ENCODE data around the gene GPR143. TPM values are rescaled to one million over a fixed set of nuclear protein-coding genes. Genes with fewer than 3 reads are reported as not detected.

GPR143 gene
- total and polyA plus RNA-seq, 4 donors, result 0.77 to 2.7 (median 1.5) TPM

DNA sequence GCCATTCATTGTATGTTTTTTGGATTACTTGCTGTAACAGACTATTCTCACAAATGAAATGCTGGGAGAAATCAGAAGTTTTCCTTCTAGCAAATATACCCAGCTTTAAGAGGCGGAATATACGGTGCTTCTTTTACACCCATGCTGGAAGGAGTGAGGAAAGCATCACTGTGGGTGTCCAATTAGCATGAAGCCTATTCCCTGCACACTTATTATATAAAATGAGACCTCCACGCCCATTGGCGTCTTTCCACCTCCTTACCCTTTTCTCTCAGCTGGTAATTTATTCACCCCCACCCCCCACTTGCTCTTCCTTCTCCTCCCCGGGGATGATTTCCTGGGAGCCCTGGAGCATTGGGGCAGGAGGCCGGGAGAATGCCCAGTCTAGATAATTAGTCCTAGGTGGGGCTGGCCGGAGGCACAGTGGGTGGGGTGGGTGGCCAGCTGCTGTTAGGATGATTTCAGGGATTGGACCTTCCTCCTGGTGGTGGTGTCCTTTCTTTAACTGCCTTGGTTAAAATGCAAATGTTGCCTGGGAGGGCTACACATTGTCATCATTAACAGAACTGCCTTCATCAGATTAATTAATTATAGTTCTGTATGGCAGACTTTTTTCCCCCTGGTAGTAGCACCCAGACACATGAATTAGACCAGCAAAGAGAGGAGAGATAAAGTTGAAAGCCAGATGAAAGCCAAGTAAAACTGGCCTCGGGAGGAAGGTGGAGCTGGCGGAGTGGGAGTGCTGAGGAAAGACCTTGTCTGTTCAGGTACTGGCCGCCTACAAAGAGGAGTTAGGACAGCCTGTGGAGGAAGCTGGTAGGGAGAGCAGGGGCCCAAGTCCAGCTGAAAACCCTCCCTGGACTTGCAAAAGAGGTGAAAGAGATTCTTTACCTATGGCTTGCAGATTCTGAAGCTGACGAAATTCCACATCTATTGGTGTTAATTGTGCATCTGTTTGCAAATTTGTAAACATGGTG is 32.0 kb upstream of the GPR143 start:
- ATAC-seq (ENCODE audit: insufficient read depth, low FRiP score), result no peak
- TF ChIP-seq, protein P1, sequence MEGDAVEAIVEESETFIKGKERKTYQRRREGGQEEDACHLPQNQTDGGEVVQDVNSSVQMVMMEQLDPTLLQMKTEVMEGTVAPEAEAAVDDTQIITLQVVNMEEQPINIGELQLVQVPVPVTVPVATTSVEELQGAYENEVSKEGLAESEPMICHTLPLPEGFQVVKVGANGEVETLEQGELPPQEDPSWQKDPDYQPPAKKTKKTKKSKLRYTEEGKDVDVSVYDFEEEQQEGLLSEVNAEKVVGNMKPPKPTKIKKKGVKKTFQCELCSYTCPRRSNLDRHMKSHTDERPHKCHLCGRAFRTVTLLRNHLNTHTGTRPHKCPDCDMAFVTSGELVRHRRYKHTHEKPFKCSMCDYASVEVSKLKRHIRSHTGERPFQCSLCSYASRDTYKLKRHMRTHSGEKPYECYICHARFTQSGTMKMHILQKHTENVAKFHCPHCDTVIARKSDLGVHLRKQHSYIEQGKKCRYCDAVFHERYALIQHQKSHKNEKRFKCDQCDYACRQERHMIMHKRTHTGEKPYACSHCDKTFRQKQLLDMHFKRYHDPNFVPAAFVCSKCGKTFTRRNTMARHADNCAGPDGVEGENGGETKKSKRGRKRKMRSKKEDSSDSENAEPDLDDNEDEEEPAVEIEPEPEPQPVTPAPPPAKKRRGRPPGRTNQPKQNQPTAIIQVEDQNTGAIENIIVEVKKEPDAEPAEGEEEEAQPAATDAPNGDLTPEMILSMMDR (IDR thresholded peaks at IDR 0.05; ENCODE audit: control extremely low read depth, extremely low read depth), result no peak
- Histone ChIP-seq H3K4me3 (no peak overlapping the region), H3K27me3 (ENCODE audit: control insufficient read depth in 3 of 3, insufficient read depth in 3 of 3, low read length in 2 of 3) (peaks cover 0 to 2% (median 2%) of the 10 kb centered on the region in 3 donors), H3K9ac (ENCODE audit: insufficient read depth in 1 of 2, low read length in 2 of 2) (no peak overlapping the region), H3K27ac (ENCODE audit: low read depth in 1 of 2, low read length in 1 of 2) (no peak overlapping the region), H3K9me3 (ENCODE audit: control insufficient read depth in 4 of 4, insufficient read depth in 3 of 4, low read length in 3 of 4) (peaks cover 0 to 19% (median 10%) of the 10 kb centered on the region in 4 donors), H3K36me3 (ENCODE audit: control insufficient read depth in 4 of 4, insufficient read depth in 4 of 4, low read length in 4 of 4) (no peaks in the 10 kb centered on the region), H3K4me1 (ENCODE audit: control insufficient read depth in 5 of 5, insufficient read depth in 5 of 5, low read length in 5 of 5) (peaks cover 0 to 7% (median 0%) of the 10 kb centered on the region in 5 donors)
- no peak for DNase-seq
- WGBS, 2 donors, result 70 to 75% methylated on average over 11 of the region's 11 CpGs

GRCh38 chrX:9794495-9794894 is 28.8 kb upstream of the GPR143 start:
- no peak overlapping the region for H3K4me3 ChIP-seq
- TF ChIP-seq, protein P1 (IDR thresholded peaks at IDR 0.05; ENCODE audit: control extremely low read depth, extremely low read depth), result no peak
- ATAC-seq (ENCODE audit: insufficient read depth, low FRiP score) (no peak), DNase-seq (no peak)
- H3K36me3 ChIP-seq (ENCODE audit: control insufficient read depth in 4 of 4, insufficient read depth in 4 of 4, low read length in 4 of 4), result no peaks in the 10 kb centered on the region
- peaks cover 0 to 7% (median 2%) of the 10 kb centered on the region in 3 donors for H3K27me3 ChIP-seq (ENCODE audit: control insufficient read depth in 3 of 3, insufficient read depth in 3 of 3, low read length in 2 of 3)
- no peak overlapping the region for H3K9ac ChIP-seq (ENCODE audit: insufficient read depth in 1 of 2, low read length in 2 of 2)
- H3K27ac ChIP-seq (ENCODE audit: low read depth in 1 of 2, low read length in 1 of 2), result no peak overlapping the region
- peaks cover 0 to 8% (median 2%) of the 10 kb centered on the region in 4 donors for H3K9me3 ChIP-seq (ENCODE audit: control insufficient read depth in 4 of 4, insufficient read depth in 3 of 4, low read length in 3 of 4)
- H3K4me1 ChIP-seq (ENCODE audit: control insufficient read depth in 5 of 5, insufficient read depth in 5 of 5, low read length in 5 of 5), result peaks cover 0 to 17% (median 2%) of the 10 kb centered on the region in 5 donors
- WGBS, 2 donors, result 89 to 98% methylated on average over 7 of the region's 7 CpGs

DNA sequence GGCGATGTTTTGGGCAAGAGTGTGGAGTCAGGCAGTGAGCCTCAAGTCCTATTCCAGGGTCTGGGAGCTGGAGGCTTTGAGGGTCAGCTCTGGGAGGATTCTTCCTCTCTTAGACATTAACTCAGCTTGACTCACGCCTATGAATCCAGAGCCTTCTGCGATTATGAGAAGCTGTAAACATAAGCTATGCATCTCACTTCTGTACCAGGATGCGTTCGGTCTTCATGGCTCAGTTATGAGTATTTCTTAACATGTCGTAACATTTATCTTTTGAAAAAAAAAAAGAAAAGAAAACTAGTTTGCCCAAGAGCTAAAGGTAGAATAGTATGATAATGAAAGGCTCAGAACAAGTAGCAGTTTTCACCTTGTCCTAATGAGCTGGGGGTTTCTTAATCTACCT is 25.2 kb upstream of the GPR143 start:
- ATAC-seq (ENCODE audit: insufficient read depth, low FRiP score) (no peak), DNase-seq (peak in 1 of 3 donors; percentile 14)
- Histone ChIP-seq H3K36me3 (ENCODE audit: control insufficient read depth in 4 of 4, insufficient read depth in 4 of 4, low read length in 4 of 4) (no peaks in the 10 kb centered on the region), H3K27ac (ENCODE audit: low read depth in 1 of 2, low read length in 1 of 2) (no peak overlapping the region), H3K9ac (ENCODE audit: insufficient read depth in 1 of 2, low read length in 2 of 2) (no peak overlapping the region), H3K4me1 (ENCODE audit: control insufficient read depth in 5 of 5, insufficient read depth in 5 of 5, low read length in 5 of 5) (peaks cover 0 to 32% (median 7%) of the 10 kb centered on the region in 5 donors), H3K9me3 (ENCODE audit: control insufficient read depth in 4 of 4, insufficient read depth in 3 of 4, low read length in 3 of 4) (peaks cover 0 to 7% (median 2%) of the 10 kb centered on the region in 4 donors), H3K27me3 (ENCODE audit: control insufficient read depth in 3 of 3, insufficient read depth in 3 of 3, low read length in 2 of 3) (peaks cover 8 to 17% (median 11%) of the 10 kb centered on the region in 3 donors), H3K4me3 (no peak overlapping the region)
- 77 to 85% methylated on average over 6 of the region's 6 CpGs for WGBS, 2 donors
- TF ChIP-seq, protein P1 (IDR thresholded peaks at IDR 0.05; ENCODE audit: control extremely low read depth, extremely low read depth), result no peak

All from lung (tissue), 12 donors.